ENCODE results near the gene SGSM1.

SGSM1 gene, protein sequence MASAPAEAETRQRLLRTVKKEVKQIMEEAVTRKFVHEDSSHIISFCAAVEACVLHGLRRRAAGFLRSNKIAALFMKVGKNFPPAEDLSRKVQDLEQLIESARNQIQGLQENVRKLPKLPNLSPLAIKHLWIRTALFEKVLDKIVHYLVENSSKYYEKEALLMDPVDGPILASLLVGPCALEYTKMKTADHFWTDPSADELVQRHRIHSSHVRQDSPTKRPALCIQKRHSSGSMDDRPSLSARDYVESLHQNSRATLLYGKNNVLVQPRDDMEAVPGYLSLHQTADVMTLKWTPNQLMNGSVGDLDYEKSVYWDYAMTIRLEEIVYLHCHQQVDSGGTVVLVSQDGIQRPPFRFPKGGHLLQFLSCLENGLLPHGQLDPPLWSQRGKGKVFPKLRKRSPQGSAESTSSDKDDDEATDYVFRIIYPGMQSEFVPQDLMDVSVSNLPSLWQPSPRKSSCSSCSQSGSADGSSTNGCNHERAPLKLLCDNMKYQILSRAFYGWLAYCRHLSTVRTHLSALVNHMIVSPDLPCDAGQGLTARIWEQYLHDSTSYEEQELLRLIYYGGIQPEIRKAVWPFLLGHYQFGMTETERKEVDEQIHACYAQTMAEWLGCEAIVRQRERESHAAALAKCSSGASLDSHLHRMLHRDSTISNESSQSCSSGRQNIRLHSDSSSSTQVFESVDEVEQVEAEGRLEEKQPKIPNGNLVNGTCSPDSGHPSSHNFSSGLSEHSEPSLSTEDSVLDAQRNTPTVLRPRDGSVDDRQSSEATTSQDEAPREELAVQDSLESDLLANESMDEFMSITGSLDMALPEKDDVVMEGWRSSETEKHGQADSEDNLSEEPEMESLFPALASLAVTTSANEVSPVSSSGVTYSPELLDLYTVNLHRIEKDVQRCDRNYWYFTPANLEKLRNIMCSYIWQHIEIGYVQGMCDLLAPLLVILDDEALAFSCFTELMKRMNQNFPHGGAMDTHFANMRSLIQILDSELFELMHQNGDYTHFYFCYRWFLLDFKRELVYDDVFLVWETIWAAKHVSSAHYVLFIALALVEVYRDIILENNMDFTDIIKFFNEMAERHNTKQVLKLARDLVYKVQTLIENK

GRCh38 chr22:24805790-24806662 lies at the start of gene SGSM1:
Gene SGSM1 (plus strand): TSS chr22:24806211. CDS start chr22:24806326, 115 bp downstream.
- DNase-seq: no peak

DNA sequence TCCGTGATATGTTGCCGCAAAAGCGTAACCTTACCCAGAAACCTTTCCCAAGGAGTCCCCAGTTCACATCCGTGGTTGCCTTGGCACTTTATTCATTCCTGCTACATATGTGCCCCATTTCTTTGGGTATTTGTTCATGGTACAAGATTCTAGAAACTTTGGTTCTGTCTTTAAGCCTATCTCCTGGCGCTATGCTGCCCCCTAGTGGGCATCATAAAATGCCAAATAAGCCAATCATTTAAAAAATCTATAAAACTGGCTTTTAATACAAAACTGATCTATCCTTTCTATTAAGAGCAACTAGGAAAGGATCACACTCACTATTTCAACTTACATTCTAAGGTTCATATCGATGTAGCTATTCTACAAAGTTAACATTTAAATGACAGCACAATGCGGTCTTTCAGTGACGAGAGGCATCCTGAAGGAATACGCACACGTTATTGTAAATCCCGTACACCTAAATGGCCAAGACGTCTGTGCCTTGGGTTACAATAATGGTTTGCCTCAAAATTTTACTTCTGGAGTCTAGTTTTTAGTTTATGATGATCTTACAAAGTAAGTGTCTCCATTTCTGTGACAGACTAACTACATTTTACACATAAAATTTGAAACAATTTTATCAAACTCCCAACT lies 47.7 kb upstream of the SGSM1 start:
- DNase-seq: no peak

GRCh38 chr22:24759765-24760164 lies 46.2 kb upstream of the SGSM1 start:
- DNase-seq: no peak

- no peak for DNase-seq
These were observed 45.2 kb upstream of the SGSM1 start for GRCh38 chr22:24760708-24761306.

DNA sequence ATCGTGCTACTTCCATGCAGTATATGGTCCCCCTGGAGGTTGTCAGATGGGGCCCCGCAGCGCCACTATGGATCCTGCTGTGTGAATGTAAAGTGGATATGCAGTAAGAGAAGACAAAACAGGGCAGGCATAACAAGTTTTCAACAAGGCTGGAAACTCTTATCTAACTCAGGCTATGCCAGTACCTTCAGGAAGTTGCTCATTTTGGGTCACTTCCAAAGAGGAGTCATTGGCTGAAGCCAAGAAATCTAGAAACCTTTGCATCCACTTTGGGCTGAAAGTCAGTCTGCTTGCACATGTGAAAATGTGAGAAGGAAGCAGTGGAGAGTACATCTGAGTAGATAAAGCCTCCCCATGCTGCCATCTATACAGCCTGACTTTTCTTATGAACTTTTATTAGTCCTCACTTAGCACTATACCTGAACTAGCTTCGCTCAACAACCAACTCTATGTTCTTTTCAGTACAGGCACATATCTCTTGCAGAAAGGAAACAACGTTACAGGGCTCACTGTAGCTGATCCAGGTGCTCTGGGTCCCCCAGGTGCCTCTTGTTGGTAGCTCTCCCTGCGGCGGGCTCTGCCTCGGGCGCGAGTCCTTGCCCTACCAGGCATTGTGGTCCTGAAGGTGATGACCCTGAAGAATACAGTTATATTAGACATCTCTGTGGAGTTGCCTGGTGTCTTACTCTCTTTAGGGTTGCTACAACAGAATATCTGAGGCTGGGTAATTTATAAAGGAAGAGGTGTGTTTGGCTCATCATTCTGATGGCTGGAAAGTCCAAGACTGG lies 43.9 kb upstream of the SGSM1 start:
- no peak for DNase-seq

- DNase-seq: no peak
These were observed 42.0 kb upstream of the SGSM1 start for GRCh38 chr22:24763872-24764485.

GRCh38 chr22:24765166-24765565 lies 40.8 kb upstream of the SGSM1 start:
- DNase-seq: no peak

DNA sequence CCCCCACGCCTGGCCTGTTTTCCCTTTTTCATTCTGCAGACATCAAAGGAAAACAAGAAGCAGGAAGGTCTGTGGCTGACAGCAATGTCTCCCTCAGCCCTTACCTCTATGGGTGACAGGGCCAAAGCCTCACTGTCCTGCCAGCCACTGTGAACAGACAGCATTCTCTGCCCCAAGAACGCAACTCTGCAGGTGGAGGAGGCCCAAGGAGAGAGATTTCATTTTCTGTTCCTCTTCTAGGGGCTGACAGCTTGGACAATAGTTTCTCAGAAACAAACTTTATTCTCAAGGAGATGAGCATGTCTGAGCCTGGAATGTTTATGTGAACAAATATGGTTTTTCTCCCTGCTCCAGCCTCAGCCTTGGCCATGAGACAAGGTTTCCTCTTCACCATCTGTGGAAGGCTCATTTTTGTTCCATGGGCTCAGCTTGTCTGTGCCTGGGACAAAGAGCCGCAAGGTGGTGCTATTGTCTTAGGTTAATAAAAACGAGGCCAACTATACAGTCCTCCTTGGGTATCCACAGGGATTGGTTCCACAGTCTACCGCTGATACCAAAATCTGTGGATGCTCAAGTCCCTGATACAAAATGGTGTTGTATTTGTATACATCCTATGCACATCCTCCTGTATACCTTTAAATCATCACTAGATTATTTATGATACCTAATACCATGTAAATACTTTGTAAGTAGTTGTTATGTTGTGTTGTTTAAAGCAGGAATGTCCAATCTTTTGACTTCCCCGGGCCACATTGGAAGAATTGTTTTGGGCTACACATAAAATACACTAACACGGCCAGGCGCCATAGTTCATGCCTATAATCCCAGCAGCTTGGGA lies 37.3 kb upstream of the SGSM1 start:
- DNase-seq: no peak

GRCh38 chr22:24772493-24773220 lies 33.4 kb upstream of the SGSM1 start:
- no peak for DNase-seq

DNA sequence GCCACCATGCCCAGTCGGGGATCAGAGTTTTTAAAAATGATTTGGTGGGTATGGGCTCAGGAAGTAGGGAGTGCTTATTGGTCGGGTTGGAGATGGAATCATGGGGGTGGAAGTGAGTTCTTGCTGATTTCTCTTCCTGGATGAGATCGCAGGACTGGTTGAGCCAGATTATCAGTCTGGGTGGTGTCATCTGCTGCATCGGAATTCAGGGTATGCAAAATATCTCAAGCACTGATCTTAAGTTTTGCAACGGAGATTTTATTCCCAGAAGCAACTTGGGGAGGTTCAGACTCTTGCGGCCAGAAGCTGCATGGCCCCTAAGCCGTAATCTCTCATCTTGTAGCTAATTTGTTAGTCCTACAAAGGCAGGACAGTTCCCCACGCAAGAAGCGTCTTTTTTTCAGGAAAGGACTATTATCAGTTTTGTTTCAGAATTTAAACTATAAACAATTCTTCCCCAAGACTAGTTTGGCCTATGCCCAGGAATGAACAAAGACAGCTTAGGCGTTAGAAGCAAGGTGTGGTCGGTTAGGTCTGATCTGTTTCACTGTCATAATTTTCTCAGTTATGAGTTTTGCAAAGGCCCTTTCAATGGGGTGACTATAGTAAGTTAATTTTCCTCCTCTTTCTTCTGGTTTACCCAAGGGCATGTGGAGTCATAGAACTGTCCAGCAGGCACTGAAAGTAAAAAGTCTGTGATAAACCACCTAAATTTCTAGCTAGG lies 30.1 kb upstream of the SGSM1 start:
- no peak for DNase-seq

DNA sequence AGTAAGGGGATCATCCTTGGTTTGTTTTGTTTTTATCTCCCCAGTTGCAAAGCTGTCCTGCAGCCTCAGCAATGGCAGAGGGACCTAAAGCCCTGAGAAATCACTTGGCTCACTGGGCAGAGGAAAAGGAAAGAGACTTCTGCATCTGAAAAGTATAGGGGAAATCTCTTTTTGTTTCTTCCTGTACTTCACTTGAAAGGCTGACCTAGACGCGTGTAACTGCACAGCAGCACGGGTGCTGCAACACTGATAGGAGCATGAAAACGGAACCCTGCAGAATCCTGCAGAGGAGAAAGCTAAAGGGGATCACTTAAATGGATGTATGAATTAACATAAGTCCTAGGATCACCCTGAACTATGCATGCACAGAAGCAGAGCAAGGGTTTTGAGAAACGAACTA lies 29.5 kb upstream of the SGSM1 start:
- no peak for DNase-seq

DNA sequence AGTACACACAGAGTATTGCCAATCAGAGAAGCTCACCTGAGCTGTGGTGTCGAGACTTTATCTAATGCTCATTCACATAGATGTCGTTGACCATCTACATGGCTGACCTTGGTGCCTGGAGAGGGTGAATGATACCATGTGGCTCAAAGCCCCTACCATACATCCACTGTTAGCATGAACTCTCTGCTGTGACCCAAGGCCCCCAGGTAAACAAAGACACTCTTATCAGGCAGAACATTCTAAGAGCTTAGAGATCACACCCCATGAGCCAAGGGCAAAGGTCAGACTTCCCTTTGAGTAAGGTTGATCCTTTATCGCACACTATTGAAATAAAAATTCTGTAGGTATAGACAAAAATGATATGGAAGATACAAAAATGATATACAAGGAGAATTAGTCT lies 16.5 kb upstream of the SGSM1 start:
- no peak for DNase-seq

- no peak for DNase-seq
These were observed 14.6 kb upstream of the SGSM1 start for GRCh38 chr22:24791362-24791761.

DNA sequence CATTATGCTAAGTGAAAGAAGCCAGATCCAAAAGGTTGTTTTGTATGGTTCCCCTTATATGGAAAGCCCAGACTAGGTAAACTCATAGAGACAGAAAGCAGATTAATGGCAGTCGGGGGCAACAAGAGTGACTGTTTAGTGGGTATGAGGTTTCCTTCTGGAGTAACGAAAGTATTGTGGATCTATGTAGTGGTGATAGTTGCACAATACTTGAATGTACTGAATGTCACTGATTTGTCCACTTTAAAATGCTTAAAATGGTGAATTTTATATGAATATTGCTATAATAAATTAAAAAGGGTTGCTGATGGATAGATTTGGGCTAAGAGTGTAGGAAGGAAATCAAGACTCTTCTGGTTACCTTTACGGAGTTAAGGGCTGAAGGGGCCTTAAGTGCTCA lies 10.0 kb upstream of the SGSM1 start:
- DNase-seq: no peak

DNA sequence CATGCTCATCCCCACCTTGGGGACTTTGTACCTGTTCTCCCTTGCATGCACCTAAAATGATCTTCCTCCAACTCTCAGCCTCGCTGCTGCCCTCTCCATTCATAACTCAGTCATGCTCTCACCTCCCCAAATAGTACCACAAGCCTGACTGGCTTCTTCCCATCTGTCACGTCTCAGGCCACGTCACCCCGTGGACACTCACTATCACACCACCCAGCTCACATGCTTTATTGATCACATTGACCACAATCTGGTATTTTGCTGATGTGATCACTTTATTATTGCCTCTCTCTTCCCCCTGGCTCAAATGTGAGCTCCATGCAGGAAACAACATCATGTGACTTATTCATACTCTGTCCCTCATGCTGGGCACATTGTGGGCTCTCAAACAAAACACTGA lies 9.2 kb upstream of the SGSM1 start:
- no peak for DNase-seq

GRCh38 chr22:24801901-24802465 lies 4.0 kb upstream of the SGSM1 start:
- no peak for DNase-seq

GRCh38 chr22:24803064-24803542 lies 2.9 kb upstream of the SGSM1 start:
- DNase-seq: no peak

GRCh38 chr22:24806663-24807001 lies 621 bp downstream of the SGSM1 start:
- no peak for DNase-seq

Measured in SIG-M5 (cell line).